NCI-H2171 treated with DMSO at 0.1 percent for 48 hours (cell line): ENCODE measurements around the gene IFITM5.
"Not testable (repeated sequence)": the region's sequence is repeated elsewhere in the genome, so short reads cannot be mapped to it uniquely, and the experiment has no call there.

Experiments
- DNase-seq: peaks from one replicate; lab custom pipeline; 2025; lab: John Stamatoyannopoulos, UW

Gene IFITM5

GRCh38 chr11:299081-299891 is at the start of gene IFITM5:
TSS of gene IFITM5 (minus strand) at chr11:299526. CDS start at chr11:299490, 36 bp downstream.
- DNase-seq, result no peak

GRCh38 chr11:346529-346928 is 47.2 kb upstream of the IFITM5 start:
- no peak for DNase-seq

GRCh38 chr11:344836-345578 is 45.7 kb upstream of the IFITM5 start:
- no peak for DNase-seq

- DNase-seq, result no peak
Measured at GRCh38 chr11:342328-342727, 43.0 kb upstream of the IFITM5 start.

- no peak for DNase-seq
Measured at GRCh38 chr11:340539-341512, 41.5 kb upstream of the IFITM5 start.

GRCh38 chr11:339963-340362 is 40.6 kb upstream of the IFITM5 start:
- DNase-seq, result no peak

GRCh38 chr11:337711-338110 is 38.4 kb upstream of the IFITM5 start:
- DNase-seq, result no peak

- no peak for DNase-seq
Measured at GRCh38 chr11:336659-337198, 37.4 kb upstream of the IFITM5 start.

- DNase-seq, result no peak
Measured at GRCh38 chr11:335779-336658, 36.7 kb upstream of the IFITM5 start.

GRCh38 chr11:334264-334994 is 35.1 kb upstream of the IFITM5 start:
- DNase-seq, result no peak

- DNase-seq, result not testable (repeated sequence)
Measured at GRCh38 chr11:333616-334263, 34.4 kb upstream of the IFITM5 start.

GRCh38 chr11:332651-333480 is 33.5 kb upstream of the IFITM5 start:
- no peak for DNase-seq

- no peak for DNase-seq
Measured at GRCh38 chr11:331358-332060, 32.2 kb upstream of the IFITM5 start.

- DNase-seq, result no peak
Measured at GRCh38 chr11:330694-331357, 31.5 kb upstream of the IFITM5 start.

GRCh38 chr11:330307-330693 is 31.0 kb upstream of the IFITM5 start:
- no peak for DNase-seq

GRCh38 chr11:329886-330253 is 30.5 kb upstream of the IFITM5 start:
- DNase-seq, result no peak

- not testable (repeated sequence) for DNase-seq
Measured at GRCh38 chr11:328516-329100, 29.3 kb upstream of the IFITM5 start.
